Smooth muscle cell (in vitro differentiated cells): ENCODE measurements around the gene GAPDH. TPM values are rescaled to one million over a fixed set of nuclear protein-coding genes. Genes with fewer than 3 reads are reported as not detected.

Experiments
- DNase-seq: peaks from one replicate; lab custom pipeline; 2025; ENCODE audit not compliant: unreplicated experiment; lab: John Stamatoyannopoulos, UW
- H2AFZ ChIP-seq: fragments of 200-600 bp; sonication (generic); 2 replicates; pipeline ENCODE4 v1.6.0; 2016; ENCODE audit warnings: antibody characterized with exemption, low read depth, mild to moderate bottlenecking
- H3F3A ChIP-seq: fragments of 200-600 bp; sonication (generic); 2 replicates; pipeline ENCODE4 v1.6.0; 2017; ENCODE audit warnings: antibody characterized with exemption, low read depth
- H3K27ac ChIP-seq: fragments of 200-600 bp; sonication (generic); 2 replicates; pipeline ENCODE4 v1.5.1; 2016; ENCODE audit warnings: low read depth, mild to moderate bottlenecking
- H3K27me3 ChIP-seq: fragments of 200-600 bp; sonication (generic); 2 replicates; pipeline ENCODE4 v1.6.1; 2016; ENCODE audit warnings: low read depth, mild to moderate bottlenecking
- H3K36me3 ChIP-seq: fragments of 200-600 bp; sonication (generic); 2 replicates; pipeline ENCODE4 v1.5.1; 2016; ENCODE audit warnings: low read depth
- H3K4me1 ChIP-seq: fragments of 200-600 bp; sonication (generic); 2 replicates; pipeline ENCODE4 v1.5.1; 2016; ENCODE audit warnings: low read depth
- H3K4me2 ChIP-seq: fragments of 200-600 bp; sonication (generic); 2 replicates; pipeline ENCODE4 v1.6.0; 2016; ENCODE audit warnings: mild to moderate bottlenecking
- H3K4me3 ChIP-seq: fragments of 200-600 bp; sonication (generic); 2 replicates; pipeline ENCODE4 v1.5.1; 2016; ENCODE audit warnings: mild to moderate bottlenecking
- H3K79me2 ChIP-seq: fragments of 200-600 bp; sonication (generic); 2 replicates; pipeline ENCODE4 v1.6.0; 2016; ENCODE audit warnings: low read depth, mild to moderate bottlenecking
- H3K9ac ChIP-seq: fragments of 200-600 bp; sonication (generic); 2 replicates; pipeline ENCODE4 v1.6.0; 2016; ENCODE audit warnings: low read depth
- H3K9me3 ChIP-seq: fragments of 200-600 bp; sonication (generic); replicated peaks from 2 replicates; pipeline ENCODE4 v1.5.1; 2016; ENCODE audit warnings: low read depth
- H4K20me1 ChIP-seq: fragments of 200-600 bp; sonication (generic); 2 replicates; pipeline ENCODE4 v1.6.0; 2016; ENCODE audit warnings: low read depth
- WGBS: methylation state at CpG from one replicate; pipeline ENCODE4 v1.1.7; 2016; ENCODE audit warnings: low lambda C conversion rate; 5-methylcytosine and 5-hydroxymethylcytosine counted together
- polyA plus RNA-seq: library from polyadenylated mRNA; unstranded; fragments of >200 nt; fragmentation: Nextera tagmentation; extraction: Ambion mirVana; gene quantifications from 2 replicates; pipeline ENCODE4 v1.2.1, GENCODE V29; 2016
- total RNA-seq: library from RNA; depleted of rRNA; stranded (reverse); fragments of >200 nt; gene quantifications from 2 replicates; pipeline ENCODE4 v1.2.3, GENCODE V29; 2014
- TF ChIP-seq, protein P1 (sequence below): fragments of 200-600 bp; sonication (generic); IDR thresholded peaks from 2 replicates; pipeline ENCODE4 v1.5.1; 2017; ENCODE audit warnings: borderline replicate concordance, mild to moderate bottlenecking, antibody characterized with exemption; ENCODE audit not compliant: insufficient read depth, poor library complexity, severe bottlenecking

GAPDH gene
- total and polyA plus RNA-seq, 2 experiments from 2014 or later = 5,158 to 9,934 TPM

- peak overlapping the region; percentile 93 for H3K4me3 ChIP-seq
- DNase-seq = peak; percentile 54
- H4K20me1 ChIP-seq = peaks cover 30% of the 10 kb centered on the region
- H3K27ac ChIP-seq = peak overlapping the region; percentile 96
- H3K4me2 ChIP-seq = peak overlapping the region; percentile 91
- H2AFZ ChIP-seq = no peak overlapping the region
- H3K9ac ChIP-seq = peak overlapping the region; percentile 84
- H3F3A ChIP-seq = peaks cover 50% of the 10 kb centered on the region
- H3K36me3 ChIP-seq = peaks cover 6% of the 10 kb centered on the region
- H3K4me1 ChIP-seq = peaks cover 26% of the 10 kb centered on the region
- H3K27me3 ChIP-seq = no peaks in the 10 kb centered on the region
- WGBS = 7% methylated on average over 20 of the region's 20 CpGs
- TF ChIP-seq, protein P1, sequence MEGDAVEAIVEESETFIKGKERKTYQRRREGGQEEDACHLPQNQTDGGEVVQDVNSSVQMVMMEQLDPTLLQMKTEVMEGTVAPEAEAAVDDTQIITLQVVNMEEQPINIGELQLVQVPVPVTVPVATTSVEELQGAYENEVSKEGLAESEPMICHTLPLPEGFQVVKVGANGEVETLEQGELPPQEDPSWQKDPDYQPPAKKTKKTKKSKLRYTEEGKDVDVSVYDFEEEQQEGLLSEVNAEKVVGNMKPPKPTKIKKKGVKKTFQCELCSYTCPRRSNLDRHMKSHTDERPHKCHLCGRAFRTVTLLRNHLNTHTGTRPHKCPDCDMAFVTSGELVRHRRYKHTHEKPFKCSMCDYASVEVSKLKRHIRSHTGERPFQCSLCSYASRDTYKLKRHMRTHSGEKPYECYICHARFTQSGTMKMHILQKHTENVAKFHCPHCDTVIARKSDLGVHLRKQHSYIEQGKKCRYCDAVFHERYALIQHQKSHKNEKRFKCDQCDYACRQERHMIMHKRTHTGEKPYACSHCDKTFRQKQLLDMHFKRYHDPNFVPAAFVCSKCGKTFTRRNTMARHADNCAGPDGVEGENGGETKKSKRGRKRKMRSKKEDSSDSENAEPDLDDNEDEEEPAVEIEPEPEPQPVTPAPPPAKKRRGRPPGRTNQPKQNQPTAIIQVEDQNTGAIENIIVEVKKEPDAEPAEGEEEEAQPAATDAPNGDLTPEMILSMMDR = no peak
- H3K79me2 ChIP-seq = peaks cover 28% of the 10 kb centered on the region
- no peaks in the 10 kb centered on the region for H3K9me3 ChIP-seq
Measured at GRCh38 chr12:6532051-6532926, 2.0 kb upstream of the GAPDH start.

DNA sequence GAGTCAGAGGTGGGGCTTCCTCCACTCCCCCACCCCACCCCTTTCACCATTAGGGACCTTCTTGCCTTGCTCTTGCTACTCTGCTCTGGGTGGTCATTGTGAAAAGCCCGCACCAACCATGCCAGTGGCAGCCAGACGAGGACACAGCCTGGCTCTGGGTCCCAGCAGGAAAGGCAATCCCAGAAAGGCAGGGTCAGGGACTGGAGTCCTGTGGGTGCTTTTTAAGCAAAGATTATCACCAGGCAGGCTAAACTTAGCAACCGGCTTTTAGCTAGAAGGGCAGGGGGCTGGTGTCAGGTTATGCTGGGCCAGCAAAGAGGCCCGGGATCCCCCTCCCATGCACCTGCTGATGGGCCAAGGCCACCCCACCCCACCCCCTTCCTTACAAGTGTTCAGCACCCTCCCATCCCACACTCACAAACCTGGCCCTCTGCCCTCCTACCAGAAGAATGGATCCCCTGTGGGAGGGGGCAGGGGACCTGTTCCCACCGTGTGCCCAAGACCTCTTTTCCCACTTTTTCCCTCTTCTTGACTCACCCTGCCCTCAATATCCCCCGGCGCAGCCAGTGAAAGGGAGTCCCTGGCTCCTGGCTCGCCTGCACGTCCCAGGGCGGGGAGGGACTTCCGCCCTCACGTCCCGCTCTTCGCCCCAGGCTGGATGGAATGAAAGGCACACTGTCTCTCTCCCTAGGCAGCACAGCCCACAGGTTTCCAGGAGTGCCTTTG lies 1.2 kb upstream of the GAPDH start:
- H3K27ac ChIP-seq = peak overlapping the region; percentile 96
- peaks cover 56% of the 10 kb centered on the region for H3F3A ChIP-seq
- no peak overlapping the region for H2AFZ ChIP-seq
- H3K9ac ChIP-seq = peak overlapping the region; percentile 84
- TF ChIP-seq, protein P1 = no peak
- peak overlapping the region; percentile 91 for H3K4me2 ChIP-seq
- peak overlapping the region; percentile 93 for H3K4me3 ChIP-seq
- peaks cover 38% of the 10 kb centered on the region for H4K20me1 ChIP-seq
- WGBS = 1% methylated on average over 14 of the region's 14 CpGs
- DNase-seq = peak; percentile 79
- H3K4me1 ChIP-seq = peaks cover 26% of the 10 kb centered on the region
- H3K79me2 ChIP-seq = peaks cover 30% of the 10 kb centered on the region
- H3K36me3 ChIP-seq = no peaks in the 10 kb centered on the region
- no peaks in the 10 kb centered on the region for H3K27me3 ChIP-seq
- no peaks in the 10 kb centered on the region for H3K9me3 ChIP-seq

DNA sequence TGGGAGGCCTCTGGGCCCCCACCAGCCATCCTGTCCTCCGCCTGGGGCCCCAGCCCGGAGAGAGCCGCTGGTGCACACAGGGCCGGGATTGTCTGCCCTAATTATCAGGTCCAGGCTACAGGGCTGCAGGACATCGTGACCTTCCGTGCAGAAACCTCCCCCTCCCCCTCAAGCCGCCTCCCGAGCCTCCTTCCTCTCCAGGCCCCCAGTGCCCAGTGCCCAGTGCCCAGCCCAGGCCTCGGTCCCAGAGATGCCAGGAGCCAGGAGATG lies 729 bp upstream of the GAPDH start:
- TF ChIP-seq, protein P1 = no peak
- peak overlapping the region; percentile 93 for H3K4me3 ChIP-seq
- no peaks in the 10 kb centered on the region for H3K9me3 ChIP-seq
- H3K4me1 ChIP-seq = peaks cover 26% of the 10 kb centered on the region
- peaks cover 60% of the 10 kb centered on the region for H3F3A ChIP-seq
- H2AFZ ChIP-seq = no peak overlapping the region
- 3% methylated on average over 5 of the region's 9 CpGs for WGBS
- H3K36me3 ChIP-seq = no peaks in the 10 kb centered on the region
- H3K9ac ChIP-seq = peak overlapping the region; percentile 84
- peak overlapping the region; percentile 96 for H3K27ac ChIP-seq
- peaks cover 43% of the 10 kb centered on the region for H4K20me1 ChIP-seq
- no peaks in the 10 kb centered on the region for H3K27me3 ChIP-seq
- peaks cover 30% of the 10 kb centered on the region for H3K79me2 ChIP-seq
- peak; percentile 86 for DNase-seq
- peak overlapping the region; percentile 91 for H3K4me2 ChIP-seq
